Stimulated activated CD8-positive, alpha-beta memory T cell treated with anti-CD3 and anti-CD28 coated beads, Interleukin-15, amount 100 ng/mL, for 24 hours (primary cell): Measurements from ENCODE around the gene GLCCI1.

Source experiments
- DNase-seq: peaks from one replicate; pipeline ENCODE4 v3.0.0-alpha.2; 2020; ENCODE audit warnings: low read depth

The GLCCI1 gene

GRCh38 chr7:7964250-7964649, 4.3 kb upstream of the GLCCI1 start:
- DNase-seq, result no peak

- DNase-seq, result no peak
These were observed 3.9 kb upstream of the GLCCI1 start for GRCh38 chr7:7964691-7965090.

GRCh38 chr7:7965301-7965700, 3.3 kb upstream of the GLCCI1 start:
- no peak for DNase-seq

GRCh38 chr7:7966141-7966734, 2.4 kb upstream of the GLCCI1 start:
- no peak for DNase-seq

GRCh38 chr7:7967886-7968543, 581 bp upstream of the GLCCI1 start:
- DNase-seq, result no peak

GRCh38 chr7:7969306-7970236, 975 bp downstream of the GLCCI1 start:
- DNase-seq, result peak; percentile 23

GRCh38 chr7:7970237-7970530, 1.6 kb downstream of the GLCCI1 start:
- DNase-seq, result no peak

- no peak for DNase-seq
These were observed 2.1 kb downstream of the GLCCI1 start for GRCh38 chr7:7970531-7971307.

GRCh38 chr7:7971308-7972040, 2.9 kb downstream of the GLCCI1 start:
- DNase-seq, result no peak

GRCh38 chr7:7972128-7972527, 3.5 kb downstream of the GLCCI1 start:
- DNase-seq, result no peak

GRCh38 chr7:7972922-7973594, 4.5 kb downstream of the GLCCI1 start:
- no peak for DNase-seq

- DNase-seq, result no peak
These were observed 8.1 kb downstream of the GLCCI1 start for GRCh38 chr7:7976677-7977076.

- DNase-seq, result no peak
These were observed 9.2 kb downstream of the GLCCI1 start for GRCh38 chr7:7977774-7978173.

GRCh38 chr7:7978860-7979259, 10.3 kb downstream of the GLCCI1 start:
- DNase-seq, result no peak

- no peak for DNase-seq
These were observed 11.0 kb downstream of the GLCCI1 start for GRCh38 chr7:7979558-7979957.

- DNase-seq, result no peak
These were observed 11.5 kb downstream of the GLCCI1 start for GRCh38 chr7:7980134-7980533.

- DNase-seq, result no peak
These were observed 14.3 kb downstream of the GLCCI1 start for GRCh38 chr7:7982904-7983303.

GRCh38 chr7:7984424-7984823, 15.8 kb downstream of the GLCCI1 start:
- DNase-seq, result no peak

GRCh38 chr7:7988706-7989105, 20.1 kb downstream of the GLCCI1 start:
- no peak for DNase-seq

GRCh38 chr7:7989133-7989532, 20.5 kb downstream of the GLCCI1 start:
- DNase-seq, result no peak
